ENCODE results near the gene UVRAG.

The UVRAG gene

GRCh38 chr11:76095891-76096290, 280.9 kb downstream of the UVRAG start:
- H3K4me3 ChIP-seq (ENCODE audit: low read depth, low read length): no peak overlapping the region
- TF ChIP-seq, protein P1, sequence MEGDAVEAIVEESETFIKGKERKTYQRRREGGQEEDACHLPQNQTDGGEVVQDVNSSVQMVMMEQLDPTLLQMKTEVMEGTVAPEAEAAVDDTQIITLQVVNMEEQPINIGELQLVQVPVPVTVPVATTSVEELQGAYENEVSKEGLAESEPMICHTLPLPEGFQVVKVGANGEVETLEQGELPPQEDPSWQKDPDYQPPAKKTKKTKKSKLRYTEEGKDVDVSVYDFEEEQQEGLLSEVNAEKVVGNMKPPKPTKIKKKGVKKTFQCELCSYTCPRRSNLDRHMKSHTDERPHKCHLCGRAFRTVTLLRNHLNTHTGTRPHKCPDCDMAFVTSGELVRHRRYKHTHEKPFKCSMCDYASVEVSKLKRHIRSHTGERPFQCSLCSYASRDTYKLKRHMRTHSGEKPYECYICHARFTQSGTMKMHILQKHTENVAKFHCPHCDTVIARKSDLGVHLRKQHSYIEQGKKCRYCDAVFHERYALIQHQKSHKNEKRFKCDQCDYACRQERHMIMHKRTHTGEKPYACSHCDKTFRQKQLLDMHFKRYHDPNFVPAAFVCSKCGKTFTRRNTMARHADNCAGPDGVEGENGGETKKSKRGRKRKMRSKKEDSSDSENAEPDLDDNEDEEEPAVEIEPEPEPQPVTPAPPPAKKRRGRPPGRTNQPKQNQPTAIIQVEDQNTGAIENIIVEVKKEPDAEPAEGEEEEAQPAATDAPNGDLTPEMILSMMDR (IDR thresholded peaks at IDR 0.05; ENCODE audit: control insufficient read depth, extremely low read depth, insufficient read depth): no peak
- DNase-seq (ENCODE audit: low read depth): no peak

DNA sequence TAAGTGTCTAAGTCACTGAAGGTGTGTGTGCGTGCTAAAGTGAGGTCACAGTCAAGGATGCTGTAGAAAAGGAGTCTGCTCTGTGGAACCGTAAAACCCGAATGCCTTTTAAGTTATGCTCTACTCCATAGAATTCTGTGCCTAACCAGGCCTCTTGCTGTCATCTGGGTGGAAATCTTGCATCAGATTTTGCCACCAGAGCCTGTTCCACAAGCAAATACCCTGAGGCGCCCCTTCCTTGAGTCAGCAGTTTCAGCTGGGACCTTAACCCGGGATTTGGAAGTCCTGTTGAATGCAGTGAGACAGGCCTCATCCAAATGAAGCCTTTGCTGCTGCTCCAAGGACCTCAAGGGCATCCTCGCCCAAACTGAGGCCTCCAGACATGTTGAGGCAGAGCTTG, 281.5 kb downstream of the UVRAG start:
- TF ChIP-seq, protein P1 (IDR thresholded peaks at IDR 0.05; ENCODE audit: control insufficient read depth, extremely low read depth, insufficient read depth): no peak
- no peak overlapping the region for H3K4me3 ChIP-seq (ENCODE audit: low read depth, low read length)
- no peak for DNase-seq (ENCODE audit: low read depth)

- TF ChIP-seq, protein P1 (IDR thresholded peaks at IDR 0.05; ENCODE audit: control insufficient read depth, extremely low read depth, insufficient read depth): no peak
- DNase-seq (ENCODE audit: low read depth): peak; percentile 32
These were observed 287.8 kb downstream of the UVRAG start for GRCh38 chr11:76102802-76103201.

GRCh38 chr11:76103460-76103859, 288.4 kb downstream of the UVRAG start:
- no peak for DNase-seq (ENCODE audit: low read depth)
- H3K4me3 ChIP-seq (ENCODE audit: low read depth, low read length): no peak overlapping the region
- TF ChIP-seq, protein P1 (IDR thresholded peaks at IDR 0.05; ENCODE audit: control insufficient read depth, extremely low read depth, insufficient read depth): no peak

More at GRCh38 chr11:76102802-76103201, 287.8 kb downstream of the UVRAG start:
- H3K4me3 ChIP-seq (ENCODE audit: low read depth, low read length): no peak overlapping the region

- H3K4me3 ChIP-seq (ENCODE audit: low read depth, low read length): no peak overlapping the region
- DNase-seq (ENCODE audit: low read depth): no peak
- TF ChIP-seq, protein P1 (IDR thresholded peaks at IDR 0.05; ENCODE audit: control insufficient read depth, extremely low read depth, insufficient read depth): no peak
These were observed 289.3 kb downstream of the UVRAG start for GRCh38 chr11:76104285-76104684.

DNA sequence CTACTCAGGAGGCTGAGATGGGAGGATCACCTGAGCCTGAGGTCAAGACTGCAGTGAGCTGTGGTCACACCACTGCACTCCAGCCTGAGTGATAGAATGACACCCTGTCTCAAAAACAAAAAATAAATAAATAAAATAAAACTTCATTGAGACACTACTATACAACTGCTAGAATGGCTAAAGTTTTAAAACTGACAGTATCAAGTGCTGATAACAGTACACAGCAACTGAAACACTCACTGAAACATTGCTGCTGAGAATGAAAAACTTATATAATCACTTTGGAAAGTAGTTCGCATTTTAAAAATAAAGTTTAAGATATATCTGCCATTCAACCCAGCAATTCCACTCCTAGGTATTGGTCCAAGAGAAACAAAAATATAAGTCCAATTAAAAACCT, 290.6 kb downstream of the UVRAG start:
- no peak for DNase-seq (ENCODE audit: low read depth)
- no peak overlapping the region for H3K4me3 ChIP-seq (ENCODE audit: low read depth, low read length)
- TF ChIP-seq, protein P1 (IDR thresholded peaks at IDR 0.05; ENCODE audit: control insufficient read depth, extremely low read depth, insufficient read depth): no peak

GRCh38 chr11:76107971-76108370, 293.0 kb downstream of the UVRAG start:
- no peak for DNase-seq (ENCODE audit: low read depth)
- H3K4me3 ChIP-seq (ENCODE audit: low read depth, low read length): no peak overlapping the region
- TF ChIP-seq, protein P1 (IDR thresholded peaks at IDR 0.05; ENCODE audit: control insufficient read depth, extremely low read depth, insufficient read depth): no peak

Measured in LNCaP clone FGC (cell line).